Measurements from ENCODE around the gene RCAN2.

DNA sequence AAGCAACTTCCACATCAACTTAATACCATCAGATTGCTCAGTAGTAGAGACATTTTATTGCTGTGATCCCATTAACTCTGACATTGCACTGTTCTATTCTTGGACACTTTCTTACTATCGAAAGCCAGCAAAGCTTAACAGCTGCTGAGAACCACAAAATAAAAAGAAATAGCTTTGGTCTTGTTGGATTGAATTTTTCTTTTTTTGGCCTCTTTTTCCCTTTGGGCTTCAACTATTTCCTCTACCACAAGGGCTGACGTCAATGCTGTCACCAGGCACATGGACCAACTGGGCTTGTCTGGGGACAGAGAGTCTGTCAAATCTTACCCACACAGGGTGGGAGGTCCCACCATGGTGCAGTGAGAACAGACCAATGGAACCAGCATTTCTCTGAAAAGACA lies 257.1 kb downstream of the RCAN2 start:
- TF ChIP-seq POLR2AphosphoS5 (IDR thresholded peaks at IDR 0.05) (no peak), POLR2A (IDR thresholded peaks at IDR 0.05) (no peak), EP300 (IDR thresholded peaks at IDR 0.05) (no peak)
- TF ChIP-seq, protein P1, sequence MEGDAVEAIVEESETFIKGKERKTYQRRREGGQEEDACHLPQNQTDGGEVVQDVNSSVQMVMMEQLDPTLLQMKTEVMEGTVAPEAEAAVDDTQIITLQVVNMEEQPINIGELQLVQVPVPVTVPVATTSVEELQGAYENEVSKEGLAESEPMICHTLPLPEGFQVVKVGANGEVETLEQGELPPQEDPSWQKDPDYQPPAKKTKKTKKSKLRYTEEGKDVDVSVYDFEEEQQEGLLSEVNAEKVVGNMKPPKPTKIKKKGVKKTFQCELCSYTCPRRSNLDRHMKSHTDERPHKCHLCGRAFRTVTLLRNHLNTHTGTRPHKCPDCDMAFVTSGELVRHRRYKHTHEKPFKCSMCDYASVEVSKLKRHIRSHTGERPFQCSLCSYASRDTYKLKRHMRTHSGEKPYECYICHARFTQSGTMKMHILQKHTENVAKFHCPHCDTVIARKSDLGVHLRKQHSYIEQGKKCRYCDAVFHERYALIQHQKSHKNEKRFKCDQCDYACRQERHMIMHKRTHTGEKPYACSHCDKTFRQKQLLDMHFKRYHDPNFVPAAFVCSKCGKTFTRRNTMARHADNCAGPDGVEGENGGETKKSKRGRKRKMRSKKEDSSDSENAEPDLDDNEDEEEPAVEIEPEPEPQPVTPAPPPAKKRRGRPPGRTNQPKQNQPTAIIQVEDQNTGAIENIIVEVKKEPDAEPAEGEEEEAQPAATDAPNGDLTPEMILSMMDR (IDR thresholded peaks at IDR 0.05) = no peak

Measured in upper lobe of left lung (tissue), 4 donors.